Measurements from ENCODE around the gene KCTD3. TPM values are rescaled to one million over a fixed set of nuclear protein-coding genes. Genes with fewer than 3 reads are reported as not detected.

KCTD3 gene
- total RNA-seq, 2 donors from 2014 or later, result 0.59 to 6.5 TPM

DNA sequence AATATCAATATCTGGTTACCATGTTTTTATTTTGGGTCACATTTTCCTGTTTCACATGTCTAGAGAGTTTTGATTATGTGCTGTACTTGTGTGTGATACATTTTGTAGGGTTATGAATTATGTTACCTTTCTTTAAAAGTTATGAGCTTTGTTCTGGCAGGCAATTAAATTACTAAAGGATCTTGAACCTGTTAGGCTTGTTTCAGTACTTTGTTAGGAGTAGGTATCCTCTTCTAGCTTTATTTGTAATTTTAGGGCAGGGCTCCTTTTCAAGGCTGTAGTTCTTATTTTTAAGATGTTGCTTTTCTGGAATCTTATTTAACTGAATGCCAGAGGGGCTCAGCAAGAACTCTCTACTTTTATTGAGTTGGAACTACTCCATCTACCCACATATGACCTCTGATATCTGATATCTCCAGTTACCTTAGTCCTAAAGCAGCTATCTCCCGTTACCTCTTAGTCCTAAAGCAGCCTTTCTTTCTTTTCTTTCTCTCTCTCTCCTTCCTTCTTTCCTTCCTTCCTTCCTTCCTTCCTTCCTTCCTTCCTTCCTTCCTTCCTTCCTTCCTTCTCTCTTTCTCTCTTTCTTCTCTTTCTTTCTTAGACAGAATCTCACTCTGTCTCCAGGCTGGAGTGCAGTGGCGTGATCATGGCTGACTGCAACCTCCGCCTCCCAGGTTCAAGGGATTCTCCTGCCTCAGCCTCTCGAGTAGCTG is 23.8 kb downstream of the KCTD3 start:
- ATAC-seq (no peak), DNase-seq (ENCODE audit: low spot score in 2 of 2) (no peak)
- Mint-ChIP-seq H3K27ac (no peak overlapping the region), H3K9me3 (peaks cover 0 to 10% of the 10 kb centered on the region in 2 donors), H3K36me3 (peaks cover 13 to 21% of the 10 kb centered on the region in 2 donors)

DNA sequence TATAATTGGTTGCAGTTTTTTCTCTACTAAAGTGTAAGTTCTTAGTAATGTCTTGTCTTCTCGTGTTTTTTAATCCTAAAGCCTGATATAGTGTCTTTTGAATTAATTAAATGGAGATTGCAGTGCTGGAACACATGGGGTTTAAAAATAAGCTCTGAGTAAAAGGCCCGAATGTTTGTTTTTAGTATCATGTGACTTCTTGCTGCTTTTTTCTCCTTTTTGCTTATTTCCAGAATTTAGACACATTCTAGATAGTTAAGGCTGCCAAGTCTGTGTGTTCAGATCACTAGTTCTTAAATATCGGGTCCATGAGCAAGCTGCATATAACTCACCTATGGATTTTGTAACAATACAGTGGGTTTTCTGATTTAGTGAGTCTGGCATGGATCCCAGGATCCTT is 27.5 kb downstream of the KCTD3 start:
- no peak overlapping the region for H3K27ac Mint-ChIP-seq
- ATAC-seq (no peak), DNase-seq (ENCODE audit: low spot score in 2 of 2) (no peak)
- H3K9me3 Mint-ChIP-seq, result peaks cover 0 to 8% of the 10 kb centered on the region in 2 donors
- H3K36me3 Mint-ChIP-seq, result peaks cover 7 to 15% of the 10 kb centered on the region in 2 donors

DNA sequence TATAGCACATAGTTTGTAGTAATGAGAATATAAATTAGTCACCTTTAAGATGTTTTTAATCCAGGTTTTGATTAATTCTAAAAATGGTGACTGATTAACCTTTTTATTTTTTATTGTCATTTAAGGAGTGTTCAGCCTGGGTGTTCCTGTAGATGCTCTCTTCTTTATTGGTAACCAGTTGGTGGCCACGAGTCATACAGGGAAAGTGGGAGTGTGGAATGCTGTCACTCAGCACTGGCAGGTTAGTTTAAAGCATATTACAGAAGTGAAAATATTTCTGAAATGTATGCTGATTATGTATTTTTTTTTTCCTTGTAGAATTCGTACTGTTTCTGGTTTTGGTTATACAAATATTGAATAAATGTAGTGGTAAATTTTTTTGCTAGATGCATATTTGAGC is 28.1 kb downstream of the KCTD3 start:
- peaks cover 0 to 7% of the 10 kb centered on the region in 2 donors for H3K9me3 Mint-ChIP-seq
- DNase-seq (ENCODE audit: low spot score in 2 of 2) (no peak), ATAC-seq (no peak)
- H3K36me3 Mint-ChIP-seq, result peaks cover 5 to 13% of the 10 kb centered on the region in 2 donors
- H3K27ac Mint-ChIP-seq, result no peak overlapping the region

DNA sequence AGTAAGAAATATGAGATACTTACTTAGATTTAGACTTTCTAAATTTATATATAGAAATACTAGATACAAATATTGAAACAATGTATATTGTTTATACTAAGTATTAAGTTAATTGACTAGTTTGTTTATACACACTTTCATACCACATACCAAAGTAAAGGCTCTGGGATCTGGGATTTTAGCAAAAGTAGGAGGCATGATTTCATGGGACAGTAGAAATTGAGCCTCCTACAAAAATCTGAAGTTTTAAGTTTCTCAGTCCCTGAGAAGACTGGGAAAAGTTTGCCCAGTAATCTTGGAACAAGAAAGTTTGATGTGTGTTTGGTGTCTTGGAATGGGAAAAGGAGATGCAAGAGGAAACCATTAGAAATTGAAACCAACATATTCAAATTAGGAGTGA is 30.9 kb downstream of the KCTD3 start:
- no peak overlapping the region for H3K27ac Mint-ChIP-seq

DNA sequence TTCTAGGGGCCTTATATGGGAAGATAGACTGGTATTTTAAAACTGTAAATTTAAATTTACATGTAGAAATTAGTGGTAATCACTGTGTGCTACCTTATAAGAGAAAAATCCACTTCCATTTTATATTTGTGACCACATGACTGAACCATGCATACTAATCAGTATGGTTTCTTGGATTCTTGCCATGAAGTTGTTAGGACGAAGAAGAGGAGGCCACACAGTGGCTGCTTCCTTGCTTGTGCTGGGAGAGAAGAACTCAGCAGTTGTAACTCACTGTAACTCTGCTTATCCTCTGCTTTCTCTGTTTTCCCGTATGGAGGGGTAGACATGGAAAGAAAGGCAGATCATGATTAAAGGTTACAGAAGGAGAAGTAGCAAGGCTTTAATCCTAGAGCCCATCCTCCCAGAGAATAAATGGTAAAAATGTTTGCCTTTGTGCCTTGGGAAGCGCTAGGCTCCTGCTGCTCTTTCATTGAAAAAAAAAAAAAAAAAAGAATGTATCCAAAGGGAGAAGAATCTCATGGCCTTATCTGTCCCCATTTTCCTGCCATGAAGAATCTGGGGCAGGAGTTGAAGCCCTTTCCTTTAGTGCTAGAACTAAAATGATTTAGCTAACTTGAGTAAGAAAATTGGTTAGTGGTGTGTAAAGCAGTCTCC is 32.4 kb downstream of the KCTD3 start:
- H3K27ac Mint-ChIP-seq, result no peak overlapping the region
- no peaks in the 10 kb centered on the region for H3K36me3 Mint-ChIP-seq
- DNase-seq (ENCODE audit: low spot score in 2 of 2), result no peak
- ATAC-seq, result no peak
- no peaks in the 10 kb centered on the region for H3K9me3 Mint-ChIP-seq

More for the DNA sequence above, 30.9 kb downstream of the KCTD3 start:
- H3K9me3 Mint-ChIP-seq, result no peaks in the 10 kb centered on the region
- H3K36me3 Mint-ChIP-seq, result no peaks in the 10 kb centered on the region
- no peak for ATAC-seq
- DNase-seq (ENCODE audit: low spot score in 2 of 2), result no peak

DNA sequence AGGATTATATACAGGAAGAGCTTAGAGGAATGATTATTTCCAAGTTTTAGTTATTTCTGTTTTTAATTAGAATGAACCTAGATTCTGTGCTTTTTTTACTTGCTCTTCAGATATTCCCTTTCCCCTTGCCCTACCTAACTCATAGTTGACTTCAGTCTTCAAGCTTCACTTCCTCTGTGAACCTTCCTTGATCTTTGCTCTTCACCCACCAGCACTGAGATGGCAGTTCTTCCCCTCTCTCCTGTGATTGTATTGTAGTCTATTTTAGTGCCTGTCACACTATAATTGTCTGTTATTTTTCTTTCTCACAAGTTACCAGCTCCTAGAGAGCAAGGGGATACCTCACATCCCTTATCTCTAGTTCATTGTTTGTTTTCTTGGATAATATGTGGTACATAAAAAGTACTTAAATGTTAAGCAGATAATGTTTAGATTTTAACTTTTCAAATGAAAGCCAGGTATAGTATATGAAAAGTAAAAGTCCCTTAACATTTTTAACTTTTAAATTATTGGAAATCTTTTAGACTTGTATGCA is 33.2 kb downstream of the KCTD3 start:
- no peak for ATAC-seq
- Mint-ChIP-seq H3K36me3 (no peaks in the 10 kb centered on the region), H3K9me3 (no peaks in the 10 kb centered on the region), H3K27ac (no peak overlapping the region)
- no peak for DNase-seq (ENCODE audit: low spot score in 2 of 2)

DNA sequence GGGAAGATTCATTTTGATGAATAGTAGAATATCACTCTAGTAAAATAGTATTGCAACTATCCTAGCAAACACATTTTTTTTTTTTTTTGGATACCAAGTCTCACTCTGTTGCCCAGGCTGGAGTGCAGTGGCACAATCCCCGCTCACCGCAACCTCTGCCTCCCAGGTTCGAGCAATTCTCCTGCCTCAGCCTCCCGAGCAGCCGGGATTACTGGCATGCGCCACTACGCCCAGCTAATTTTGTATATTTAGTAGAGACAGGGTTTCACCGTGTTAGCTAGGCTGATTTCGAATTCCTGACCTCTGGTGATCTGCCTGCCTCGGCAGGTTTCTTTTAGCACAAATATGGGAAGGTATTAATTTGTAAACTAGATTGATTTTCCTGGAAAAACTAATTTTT is 33.8 kb downstream of the KCTD3 start:
- no peak for DNase-seq (ENCODE audit: low spot score in 2 of 2)
- ATAC-seq, result no peak
- Mint-ChIP-seq H3K36me3 (no peaks in the 10 kb centered on the region), H3K9me3 (no peaks in the 10 kb centered on the region), H3K27ac (no peak overlapping the region)

DNA sequence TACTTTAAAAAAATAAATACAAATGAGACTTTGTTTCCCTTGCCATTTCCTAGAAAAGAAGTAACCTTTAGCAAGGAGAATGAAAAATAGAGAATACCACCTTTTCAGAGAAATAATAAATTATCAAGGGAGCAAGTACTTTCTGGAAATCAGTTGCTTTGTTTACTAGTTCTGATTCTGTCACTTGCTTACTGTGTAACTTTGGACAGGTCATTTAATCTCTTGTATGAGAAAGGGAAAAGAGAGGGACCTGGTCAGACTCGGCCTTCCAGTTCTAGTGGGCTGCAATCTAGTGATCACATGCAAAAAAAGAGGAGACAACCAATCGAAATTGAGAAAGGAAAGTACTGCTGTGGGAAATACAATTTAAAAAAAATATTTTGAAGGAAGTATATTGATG is 34.2 kb downstream of the KCTD3 start:
- no peak for DNase-seq (ENCODE audit: low spot score in 2 of 2)
- Mint-ChIP-seq H3K36me3 (no peaks in the 10 kb centered on the region), H3K27ac (no peak overlapping the region), H3K9me3 (no peaks in the 10 kb centered on the region)
- no peak for ATAC-seq

DNA sequence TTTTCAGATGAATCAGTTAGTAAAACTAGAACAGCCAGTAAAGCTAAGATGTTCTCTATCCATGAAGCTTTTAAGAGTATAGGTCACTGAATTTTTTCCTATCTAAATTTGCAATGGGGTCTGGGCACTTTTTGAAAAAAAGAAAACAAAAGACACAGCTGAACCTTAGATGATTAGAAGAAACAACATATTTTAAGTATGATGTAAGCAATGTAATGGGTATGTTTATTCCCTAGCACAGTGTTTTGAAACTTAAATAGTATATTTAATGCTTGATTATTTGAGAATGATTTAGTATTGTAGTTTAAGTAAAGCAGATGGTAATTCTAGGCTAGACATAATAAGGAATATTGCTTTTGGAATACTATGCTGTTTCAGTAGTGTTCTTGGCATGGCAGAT is 36.2 kb downstream of the KCTD3 start:
- Mint-ChIP-seq H3K9me3 (no peaks in the 10 kb centered on the region), H3K36me3 (no peaks in the 10 kb centered on the region), H3K27ac (no peak overlapping the region)
- no peak for DNase-seq (ENCODE audit: low spot score in 2 of 2)
- ATAC-seq, result no peak

DNA sequence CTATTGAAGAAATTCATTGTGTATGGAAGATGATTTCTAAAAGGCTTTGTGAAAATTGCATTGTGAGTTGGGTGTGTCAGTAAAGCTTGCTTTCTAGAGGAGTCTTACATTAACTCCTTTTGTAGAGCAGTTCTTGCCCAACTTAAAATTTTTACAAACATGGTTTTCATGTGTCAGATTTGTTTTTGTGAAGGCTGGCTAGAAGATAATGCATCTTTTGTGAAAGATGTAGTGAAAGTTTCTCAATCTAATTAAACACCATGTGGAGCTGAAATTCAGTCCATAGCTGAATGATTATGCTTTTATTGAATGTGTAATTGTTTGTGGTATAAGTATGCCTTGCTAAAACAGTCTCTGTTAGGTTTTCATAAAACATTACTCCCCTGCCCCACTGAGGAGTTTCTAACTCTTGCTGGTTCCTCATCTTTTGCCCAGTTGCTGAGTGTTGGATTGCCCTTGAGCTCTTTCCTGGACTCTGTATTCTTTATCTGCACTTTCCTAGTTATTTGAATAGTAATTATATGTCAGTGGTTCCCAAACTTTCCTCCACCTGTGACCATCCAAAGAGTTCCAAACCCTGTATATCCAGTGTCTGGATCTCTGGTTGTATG is 38.0 kb downstream of the KCTD3 start:
- ATAC-seq, result no peak
- Mint-ChIP-seq H3K27ac (no peak overlapping the region), H3K9me3 (no peaks in the 10 kb centered on the region), H3K36me3 (no peaks in the 10 kb centered on the region)
- no peak for DNase-seq (ENCODE audit: low spot score in 2 of 2)

DNA sequence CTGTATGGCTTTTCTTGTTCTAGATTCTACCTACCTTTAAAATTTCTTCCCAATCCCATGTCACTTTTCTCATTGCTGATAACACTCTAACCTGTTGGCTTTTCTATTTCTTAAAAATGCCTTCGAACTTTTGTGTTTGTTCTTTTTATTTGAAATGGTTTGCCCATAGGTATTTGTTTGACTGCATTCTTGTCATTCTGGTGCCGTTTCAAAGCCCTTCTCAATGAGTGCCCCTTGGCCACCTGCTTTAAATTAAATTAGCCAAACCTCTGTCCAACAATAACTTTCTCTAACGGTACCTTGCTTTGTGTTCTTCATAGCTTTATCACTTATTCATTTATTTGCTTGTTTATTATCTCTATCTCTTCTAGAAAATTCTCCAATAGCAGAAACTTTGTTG is 38.9 kb downstream of the KCTD3 start:
- Mint-ChIP-seq H3K36me3 (no peaks in the 10 kb centered on the region), H3K9me3 (no peaks in the 10 kb centered on the region), H3K27ac (no peak overlapping the region)
- ATAC-seq (no peak), DNase-seq (ENCODE audit: low spot score in 2 of 2) (no peak)

DNA sequence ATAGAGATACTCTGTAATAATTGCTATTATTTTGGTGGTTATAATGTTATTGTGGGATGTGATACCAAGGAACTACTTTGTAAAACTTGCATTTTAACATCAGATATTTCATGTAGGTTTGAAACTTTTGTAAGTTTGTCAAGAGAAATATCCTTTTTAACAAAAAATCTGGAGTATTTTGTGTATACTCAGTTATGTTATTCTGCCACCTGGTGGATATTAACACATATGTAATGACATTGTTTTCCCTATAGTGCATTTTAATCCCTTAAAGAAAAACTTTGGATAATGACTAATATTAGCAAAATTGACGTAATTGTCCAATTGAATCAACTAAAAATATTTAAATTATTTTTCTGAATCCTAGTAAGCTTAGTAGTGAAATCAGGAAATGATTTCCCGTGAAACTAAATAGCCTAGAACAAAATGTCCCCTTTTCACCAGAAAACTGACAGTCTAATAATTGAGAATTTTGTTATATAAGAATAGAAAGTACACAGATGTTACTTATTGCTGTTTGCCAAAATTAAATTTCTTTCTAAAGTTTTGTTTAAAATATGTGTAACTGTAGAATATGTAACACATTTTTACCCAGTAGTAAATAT is 39.6 kb downstream of the KCTD3 start:
- no peaks in the 10 kb centered on the region for H3K9me3 Mint-ChIP-seq
- H3K36me3 Mint-ChIP-seq, result no peaks in the 10 kb centered on the region
- ATAC-seq, result no peak
- DNase-seq (ENCODE audit: low spot score in 2 of 2), result no peak
- no peak overlapping the region for H3K27ac Mint-ChIP-seq

DNA sequence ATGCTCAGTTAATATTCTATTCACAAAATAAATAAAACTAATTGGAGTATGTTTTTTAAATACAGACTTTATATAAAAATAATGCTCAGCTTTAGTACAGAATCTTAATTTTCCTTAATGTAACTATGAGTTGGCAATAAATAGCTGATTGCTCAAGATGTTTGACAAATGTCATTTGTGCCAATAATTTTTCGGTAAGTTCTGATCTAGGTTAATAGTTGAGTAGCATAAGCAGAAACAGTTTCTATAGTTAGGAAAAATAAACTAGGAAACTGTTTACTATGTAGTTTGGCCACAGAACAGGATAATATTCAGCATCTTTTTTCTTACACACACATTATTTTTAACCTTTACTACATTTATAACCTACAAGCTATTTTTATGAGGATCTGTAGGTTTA is 40.3 kb downstream of the KCTD3 start:
- no peak for ATAC-seq
- no peak for DNase-seq (ENCODE audit: low spot score in 2 of 2)
- Mint-ChIP-seq H3K27ac (no peak overlapping the region), H3K36me3 (no peaks in the 10 kb centered on the region), H3K9me3 (no peaks in the 10 kb centered on the region)

DNA sequence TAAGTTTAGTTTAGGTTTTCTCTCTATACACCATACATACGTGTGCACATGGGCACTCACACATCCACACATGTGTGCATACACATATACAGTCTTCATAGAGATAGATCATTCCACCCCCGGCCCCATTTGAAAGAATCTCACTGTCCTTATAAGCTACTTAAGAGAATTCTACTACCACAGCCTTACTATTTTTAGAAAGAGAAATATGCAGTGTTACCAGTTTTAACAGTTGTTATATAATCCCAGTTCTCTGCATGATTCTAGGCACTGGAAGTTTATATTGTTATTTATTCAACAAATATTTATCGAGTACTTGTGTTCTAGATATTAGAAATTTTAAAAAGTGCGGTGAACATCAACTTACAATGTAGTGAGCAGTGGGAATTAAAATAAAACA is 41.5 kb downstream of the KCTD3 start:
- Mint-ChIP-seq H3K9me3 (no peaks in the 10 kb centered on the region), H3K36me3 (peaks cover 0 to 5% of the 10 kb centered on the region in 2 donors), H3K27ac (no peak overlapping the region)
- ATAC-seq, result no peak
- no peak for DNase-seq (ENCODE audit: low spot score in 2 of 2)

DNA sequence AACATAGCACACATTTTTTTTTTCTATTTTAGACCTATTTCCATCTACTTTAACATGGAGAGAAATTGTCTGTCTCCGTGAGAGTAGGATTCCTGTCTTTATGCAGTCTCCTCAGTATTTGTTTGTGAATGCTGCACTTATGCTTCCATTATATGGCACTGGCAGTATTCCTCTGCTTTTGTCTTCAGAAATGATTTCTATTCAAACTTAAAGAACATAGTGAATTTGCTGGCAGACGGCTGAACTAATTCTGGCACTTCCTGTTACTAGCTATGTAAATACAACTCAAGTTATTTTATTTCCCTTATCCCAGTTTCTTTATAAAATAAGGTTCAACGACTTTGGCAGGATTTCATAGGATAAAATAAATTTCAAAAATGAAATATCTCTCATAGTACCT is 45.3 kb downstream of the KCTD3 start:
- H3K9me3 Mint-ChIP-seq, result no peaks in the 10 kb centered on the region
- no peak for ATAC-seq
- no peak overlapping the region for H3K27ac Mint-ChIP-seq
- DNase-seq (ENCODE audit: low spot score in 2 of 2), result no peak
- H3K36me3 Mint-ChIP-seq, result peaks cover 0 to 7% of the 10 kb centered on the region in 2 donors

DNA sequence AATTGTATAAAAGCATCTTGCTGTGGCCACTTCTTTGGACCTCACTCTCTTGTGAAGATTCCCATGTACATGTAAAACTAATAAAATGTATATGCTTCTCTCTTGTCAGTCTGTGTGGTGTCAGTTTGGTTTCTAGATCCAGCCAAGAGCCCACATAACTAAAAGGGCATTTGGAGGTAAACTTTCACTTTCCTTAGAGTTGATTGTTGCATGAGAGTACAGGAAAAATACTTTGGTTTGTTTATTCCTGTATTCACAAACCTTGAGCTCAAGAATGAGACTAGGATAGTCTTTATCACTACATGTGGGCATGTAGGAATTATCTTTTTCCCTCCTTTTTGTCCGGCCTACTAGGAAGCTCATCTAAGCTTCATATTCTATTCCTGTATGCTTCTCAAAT is 50.9 kb downstream of the KCTD3 start:
- no peak for ATAC-seq
- Mint-ChIP-seq H3K36me3 (peaks cover 4 to 11% of the 10 kb centered on the region in 2 donors), H3K9me3 (no peaks in the 10 kb centered on the region), H3K27ac (no peak overlapping the region)
- no peak for DNase-seq (ENCODE audit: low spot score in 2 of 2)

DNA sequence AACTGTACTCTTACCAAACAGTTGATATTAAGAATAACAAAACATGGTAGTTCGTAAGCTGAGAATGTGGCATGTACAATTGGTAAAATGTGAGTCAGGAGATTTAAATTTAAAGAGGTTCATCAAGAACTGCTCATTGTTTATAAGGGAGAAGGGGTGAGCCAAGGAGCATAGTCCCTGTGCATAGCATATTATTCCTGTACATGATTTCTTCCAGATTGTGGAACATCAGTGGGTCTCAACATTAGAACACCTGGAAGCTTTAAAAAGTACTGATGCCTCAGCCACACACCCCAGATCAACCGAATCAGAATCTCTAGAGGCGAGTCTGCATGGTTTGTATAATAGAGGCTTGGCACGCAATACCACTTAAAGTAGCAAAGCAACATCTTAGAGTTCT is 56.1 kb downstream of the KCTD3 start:
- DNase-seq (ENCODE audit: low spot score in 2 of 2) (no peak), ATAC-seq (no peak)
- no peaks in the 10 kb centered on the region for H3K9me3 Mint-ChIP-seq
- H3K36me3 Mint-ChIP-seq, result peaks cover 4 to 5% of the 10 kb centered on the region in 2 donors
- no peak overlapping the region for H3K27ac Mint-ChIP-seq
